Forelimb muscle (tissue), 1 donor: ENCODE results near the gene PCYOX1L. TPM values are rescaled to one million over a fixed set of nuclear protein-coding genes. Genes with fewer than 3 reads are reported as not detected.

Experiments used
- polyA plus RNA-seq: library from polyadenylated mRNA; unstranded; fragments of 120-200 nt; gene quantifications from one replicate; pipeline ENCODE4 v1.2.1, GENCODE V29; 2013; ENCODE audit not compliant: insufficient read length

Gene PCYOX1L
- polyA plus RNA-seq, 1 donor: 9.1 TPM

Other genes with a start within 250 kb of the PCYOX1L start
- gene ABLIM3, start 216.6 kb upstream of the PCYOX1L start, polyA plus RNA-seq: 89.7 TPM
- gene AFAP1L1, start 86.2 kb upstream of the PCYOX1L start, polyA plus RNA-seq: 106 TPM
- 17.3 TPM for gene GRPEL2, start 12.5 kb upstream of the PCYOX1L start, polyA plus RNA-seq
- 316 TPM for gene IL17B, start 21.2 kb downstream of the PCYOX1L start, polyA plus RNA-seq
- 125 TPM for gene CSNK1A1, start 193.4 kb downstream of the PCYOX1L start, polyA plus RNA-seq
- 4.3 TPM for gene ARHGEF37, start 223.5 kb downstream of the PCYOX1L start, polyA plus RNA-seq